ENCODE data around the gene CHST11. TPM values are rescaled to one million over a fixed set of nuclear protein-coding genes. Genes with fewer than 3 reads are reported as not detected.

The CHST11 gene
- total and polyA plus RNA-seq, 9 of the 15 experiments (the other 6 are each of a cell fraction or from before 2014, with no cell fraction given), result 2.3 to 38.7 (median 15.0) TPM

- no peak for TF ChIP-seq PHB (CRISPR knock-in tag; IDR thresholded peaks at IDR 0.05)
- TF ChIP-seq HES1 (IDR thresholded peaks at IDR 0.05; ENCODE audit: low read depth), result 0 out of 2 replicates have a peak, but pooled peaks have one; percentile 13
- TF ChIP-seq NCOA4 (IDR thresholded peaks at IDR 0.05; ENCODE audit: partially characterized antibody), result no peak
- peak; percentile 67 for TF ChIP-seq FOS (IDR thresholded peaks at IDR 0.05; ENCODE audit: extremely low read depth, insufficient read length)
- no peak for TF ChIP-seq GTF2E2 (tag; IDR thresholded peaks at IDR 0.05)
- 0 out of 2 replicates have a peak, but pooled peaks have one; percentile 18 for TF ChIP-seq POLR2H (tag; IDR thresholded peaks at IDR 0.05; ENCODE audit: low read depth)
- TF ChIP-seq ZNF780A (CRISPR knock-in tag; IDR thresholded peaks at IDR 0.05), result no peak
- no peak for TF ChIP-seq RFX7 (CRISPR knock-in tag; IDR thresholded peaks at IDR 0.05)
- no peak for TF ChIP-seq CTCF (IDR thresholded peaks at IDR 0.05 in 2 of 3, conservative IDR thresholded peaks at IDR 0.05 in 1 of 3; ENCODE audit: insufficient read depth in 2 of 3, low read depth in 1 of 3, low read length in 3 of 3)
- TF ChIP-seq RERE (CRISPR knock-in tag; IDR thresholded peaks at IDR 0.05; ENCODE audit: borderline replicate concordance), result no peak
- TF ChIP-seq SUPT5H (IDR thresholded peaks at IDR 0.05), result no peak
- peak; percentile 88 for TF ChIP-seq HMBOX1 (IDR thresholded peaks at IDR 0.05)
- TF ChIP-seq ZSCAN32 (CRISPR knock-in tag; IDR thresholded peaks at IDR 0.05), result no peak
- no peak for TF ChIP-seq TCFL5 (CRISPR knock-in tag; conservative IDR thresholded peaks at IDR 0.05)
Observed at GRCh38 chr12:104604070-104604994, 147.6 kb downstream of the CHST11 start (continued).
